WTC11 (cell line): ENCODE results near the gene LRRC75B. TPM values are rescaled to one million over a fixed set of nuclear protein-coding genes. Genes with fewer than 3 reads are reported as not detected.

ENCODE experiments used
- ATAC-seq: fragments of 200-7000 bp; cut with Tn5 transposase; 2 replicates; pipeline ENCODE4 v1.10.0; 2021; ENCODE audit warnings: mild to moderate bottlenecking, moderate library complexity
- CTCF ChIA-PET: fragments of 300-600 bp; sonication (Branson Sonifier 250); formaldehyde crosslinking; loops from one replicate; lab custom pipeline; 2021; ENCODE audit warnings: antibody characterized with exemption; lab: Charles Lee
- POLR2A ChIA-PET: fragments of 350-600 bp; sonication (Branson Sonifier 250); formaldehyde crosslinking; loops from one replicate; lab custom pipeline; 2021; ENCODE audit warnings: antibody characterized with exemption; lab: Charles Lee
- DNase-seq: peaks from one replicate; pipeline ENCODE4 v3.0.0; 2021; ENCODE audit warnings: low spot score
- H3K27ac Mint-ChIP-seq: 2 replicates; pipeline ENCODE4 v1.8.0; 2021; ENCODE audit warnings: mixed read lengths
- H3K27me3 Mint-ChIP-seq: 2 replicates; pipeline ENCODE4 v1.8.0; 2021; ENCODE audit warnings: low read depth, mild to moderate bottlenecking, moderate library complexity, mixed read lengths
- H3K36me3 Mint-ChIP-seq: 2 replicates; pipeline ENCODE4 v1.8.0; 2021; ENCODE audit warnings: mixed read lengths
- H3K4me1 Mint-ChIP-seq: 2 replicates; pipeline ENCODE4 v1.8.0; 2022; ENCODE audit warnings: mixed read lengths
- H3K4me3 Mint-ChIP-seq: 2 replicates; pipeline ENCODE4 v1.8.0; 2021; ENCODE audit warnings: mild to moderate bottlenecking, moderate library complexity, mixed read lengths
- H3K9me3 Mint-ChIP-seq: 2 replicates; pipeline ENCODE4 v1.8.0; 2021; ENCODE audit warnings: mixed read lengths
- ATF2 ChIP-seq: sonication (generic); formaldehyde crosslinking; IDR thresholded peaks from 2 replicates; pipeline ENCODE4 v1.8.1; 2022; ENCODE audit warnings: low read depth, missing genetic modification reagents, borderline replicate concordance
- CBFB ChIP-seq: sonication (generic); formaldehyde crosslinking; IDR thresholded peaks from 2 replicates; pipeline ENCODE4 v1.8.1; 2022; ENCODE audit warnings: mild to moderate bottlenecking, low read depth, missing genetic modification reagents
- CREM ChIP-seq: sonication (generic); formaldehyde crosslinking; IDR thresholded peaks from 2 replicates; pipeline ENCODE4 v1.8.1; 2022; ENCODE audit warnings: mild to moderate bottlenecking, missing genetic modification reagents, moderate library complexity
- FOXP4 ChIP-seq: sonication (generic); formaldehyde crosslinking; IDR thresholded peaks from 2 replicates; pipeline ENCODE4 v1.8.0; 2022; ENCODE audit warnings: mild to moderate bottlenecking, missing genetic modification reagents
- GRHL2 ChIP-seq: fragments of 250-450 bp; sonication (Bioruptor Pico); IDR thresholded peaks from 2 replicates; pipeline ENCODE4 v1.8.0; 2022; ENCODE audit warnings: mild to moderate bottlenecking, moderate library complexity; ENCODE audit not compliant: insufficient replicate concordance, severe bottlenecking
- HMGA2 ChIP-seq: fragments of 250-450 bp; sonication (Bioruptor Pico); IDR thresholded peaks from 2 replicates; pipeline ENCODE4 v1.4.0; 2021; ENCODE audit warnings: mild to moderate bottlenecking, moderate library complexity
- MLX ChIP-seq: sonication (generic); formaldehyde crosslinking; IDR thresholded peaks from 2 replicates; pipeline ENCODE4 v1.8.1; 2023; ENCODE audit warnings: mild to moderate bottlenecking, missing genetic modification reagents, moderate library complexity
- MXD4 ChIP-seq: fragments of 250-450 bp; sonication (Bioruptor Pico); IDR thresholded peaks from 2 replicates; pipeline ENCODE4 v1.8.0; 2021; ENCODE audit warnings: mild to moderate bottlenecking, moderate library complexity, borderline replicate concordance
- NFATC4 ChIP-seq: fragments of 250-450 bp; sonication (Bioruptor Pico); IDR thresholded peaks from 2 replicates; pipeline ENCODE4 v1.9.0; 2021; ENCODE audit warnings: mild to moderate bottlenecking
- RELA ChIP-seq: sonication (generic); formaldehyde crosslinking; IDR thresholded peaks from 2 replicates; pipeline ENCODE4 v1.8.1; 2022; ENCODE audit warnings: missing genetic modification reagents, mild to moderate bottlenecking, borderline replicate concordance
- SMAD3 ChIP-seq: sonication (generic); formaldehyde crosslinking; IDR thresholded peaks from 2 replicates; pipeline ENCODE4 v1.8.0; 2022; ENCODE audit warnings: missing genetic modification reagents, mild to moderate bottlenecking, borderline replicate concordance
- SOX15 ChIP-seq: fragments of 250-450 bp; sonication (Bioruptor Pico); IDR thresholded peaks from 2 replicates; pipeline ENCODE4 v1.9.0; 2021; ENCODE audit warnings: mild to moderate bottlenecking
- USF2 ChIP-seq: sonication (generic); formaldehyde crosslinking; IDR thresholded peaks from 2 replicates; pipeline ENCODE4 v1.8.1; 2023; ENCODE audit warnings: mild to moderate bottlenecking, missing genetic modification reagents, moderate library complexity
- ZBTB21 ChIP-seq: sonication (generic); formaldehyde crosslinking; IDR thresholded peaks from 2 replicates; pipeline ENCODE4 v1.8.1; 2023; ENCODE audit warnings: mild to moderate bottlenecking, missing genetic modification reagents, borderline replicate concordance
- ZNF219 ChIP-seq: sonication (generic); formaldehyde crosslinking; IDR thresholded peaks from 2 replicates; pipeline ENCODE4 v1.8.0; 2023; ENCODE audit warnings: missing genetic modification reagents, mild to moderate bottlenecking, borderline replicate concordance
- ZNF232 ChIP-seq: sonication (generic); formaldehyde crosslinking; IDR thresholded peaks from 2 replicates; pipeline ENCODE4 v1.8.0; 2022; ENCODE audit warnings: mild to moderate bottlenecking, missing genetic modification reagents
- ZNF281 ChIP-seq: sonication (generic); formaldehyde crosslinking; IDR thresholded peaks from 2 replicates; pipeline ENCODE4 v1.8.0; 2023; ENCODE audit warnings: mild to moderate bottlenecking, missing genetic modification reagents
- ZNF416 ChIP-seq: fragments of 250-450 bp; sonication (Bioruptor Pico); IDR thresholded peaks from 2 replicates; pipeline ENCODE4 v1.9.0; 2021; ENCODE audit warnings: mild to moderate bottlenecking, inconsistent platforms
- total RNA-seq: library from RNA; stranded (reverse); gene quantifications from 3 replicates; pipeline ENCODE4 v1.2.3, GENCODE V29; 2021

LRRC75B gene
- total RNA-seq, 1 experiment from 2014 or later = 19.2 TPM

GRCh38 chr22:24590596-24591173, 2.2 kb downstream of the LRRC75B start:
- no peak overlapping the region for H3K4me3 Mint-ChIP-seq
- DNase-seq (no peak), ATAC-seq (no peak)
- TF ChIP-seq FOXP4 (CRISPR knock-in tag) (no peak), SOX15 (CRISPR knock-in tag) (no peak), ZNF281 (no peak), ZNF232 (CRISPR knock-in tag) (no peak), RELA (CRISPR knock-in tag) (no peak), CREM (CRISPR knock-in tag) (no peak), ATF2 (CRISPR knock-in tag) (no peak), SMAD3 (CRISPR knock-in tag) (no peak)
- peaks cover 12% of the 10 kb centered on the region; the same call in 1 of the 2 replicates for H3K4me1 Mint-ChIP-seq
- H3K36me3 Mint-ChIP-seq = no peaks in the 10 kb centered on the region
- ChIA-PET CTCF (interaction anchor here (3.3 kb wide), 1 partner anchor 182 kb away, joined by 9 read pairs; no protein-coding TSS in a partner anchor), POLR2A (no interaction called here)
- H3K27ac Mint-ChIP-seq = no peak overlapping the region
- no peaks in the 10 kb centered on the region for H3K9me3 Mint-ChIP-seq
- no peaks in the 10 kb centered on the region for H3K27me3 Mint-ChIP-seq

- no peak overlapping the region for H3K27ac Mint-ChIP-seq
- H3K36me3 Mint-ChIP-seq = no peaks in the 10 kb centered on the region
- no peaks in the 10 kb centered on the region for H3K27me3 Mint-ChIP-seq
- POLR2A ChIA-PET = no interaction called here
- no peak for DNase-seq
- H3K9me3 Mint-ChIP-seq = no peaks in the 10 kb centered on the region
- peaks cover 9% of the 10 kb centered on the region; the same call in 1 of the 2 replicates for H3K4me1 Mint-ChIP-seq
- TF ChIP-seq CBFB (CRISPR knock-in tag) (no peak), ZNF416 (CRISPR knock-in tag) (no peak)
- TF ChIP-seq, all 79 proteins: peak for 0
- H3K4me3 Mint-ChIP-seq = no peak overlapping the region
- ATAC-seq = no peak
- CTCF ChIA-PET = no interaction called here
Measured at GRCh38 chr22:24589518-24590030, 3.3 kb downstream of the LRRC75B start.

GRCh38 chr22:24588757-24589481, 4.0 kb downstream of the LRRC75B start:
- ATAC-seq (no peak), DNase-seq (no peak)
- Mint-ChIP-seq H3K9me3 (no peaks in the 10 kb centered on the region), H3K27me3 (no peaks in the 10 kb centered on the region), H3K4me3 (no peak overlapping the region), H3K36me3 (no peaks in the 10 kb centered on the region), H3K4me1 (peaks cover 8% of the 10 kb centered on the region; the same call in 1 of the 2 replicates), H3K27ac (no peak overlapping the region)
- ChIA-PET CTCF (no interaction called here), POLR2A (no interaction called here)
- TF ChIP-seq HMGA2 (CRISPR knock-in tag) = no peak
- TF ChIP-seq ZBTB21 (CRISPR knock-in tag) = no peak
- TF ChIP-seq ZNF219 (CRISPR knock-in tag) = no peak
- no peak for TF ChIP-seq USF2 (CRISPR knock-in tag)
- no peak for TF ChIP-seq MLX (CRISPR knock-in tag)
- no peak for TF ChIP-seq NFATC4 (CRISPR knock-in tag)
- no peak for TF ChIP-seq MXD4
- TF ChIP-seq ZNF281 = no peak
- no peak for TF ChIP-seq GRHL2
